Measurements from ENCODE around the gene PSMB9. TPM values are rescaled to one million over a fixed set of nuclear protein-coding genes. Genes with fewer than 3 reads are reported as not detected.
"Not testable (repeated sequence)": the region's sequence is repeated elsewhere in the genome, so short reads cannot be mapped to it uniquely, and the experiment has no call there.

The PSMB9 gene
- polyA plus RNA-seq, 3 donors: 5.0 to 8.0 (median 6.2) TPM

DNA sequence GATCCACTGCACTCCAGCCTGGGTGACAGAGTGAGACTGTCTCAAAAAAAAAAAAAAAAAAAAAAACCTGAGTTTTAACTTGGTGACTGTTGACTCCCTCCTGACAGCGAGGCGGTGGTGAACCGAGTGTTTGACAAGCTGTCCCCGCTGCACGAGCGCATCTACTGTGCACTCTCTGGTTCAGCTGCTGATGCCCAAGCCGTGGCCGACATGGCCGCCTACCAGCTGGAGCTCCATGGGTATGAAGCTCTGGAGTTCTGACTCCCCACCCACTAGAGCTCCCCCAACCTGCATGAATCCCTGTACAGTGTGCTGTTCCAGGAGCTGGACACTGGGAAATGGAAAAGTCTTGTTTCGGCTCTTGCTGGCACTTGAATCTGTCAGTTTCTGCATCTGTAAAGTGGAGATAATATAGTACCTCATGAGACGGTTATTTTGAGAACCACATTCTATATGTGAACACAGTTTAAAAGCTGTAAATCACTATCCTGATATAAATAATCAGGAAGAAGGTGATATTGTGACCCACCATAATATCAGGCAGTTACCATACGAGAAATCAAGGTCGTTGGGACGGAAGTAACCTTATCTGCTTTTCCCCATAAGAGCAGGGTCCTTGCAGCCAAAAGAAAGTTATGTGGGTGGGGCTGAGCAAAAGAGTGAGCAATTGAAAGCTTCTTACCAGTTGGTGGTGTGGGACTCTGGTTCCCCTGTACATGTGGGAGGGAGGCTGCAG lies 3.3 kb downstream of the PSMB9 start:
- no peak for DNase-seq (ENCODE audit: low read depth in 3 of 3, low spot score in 2 of 3)

DNA sequence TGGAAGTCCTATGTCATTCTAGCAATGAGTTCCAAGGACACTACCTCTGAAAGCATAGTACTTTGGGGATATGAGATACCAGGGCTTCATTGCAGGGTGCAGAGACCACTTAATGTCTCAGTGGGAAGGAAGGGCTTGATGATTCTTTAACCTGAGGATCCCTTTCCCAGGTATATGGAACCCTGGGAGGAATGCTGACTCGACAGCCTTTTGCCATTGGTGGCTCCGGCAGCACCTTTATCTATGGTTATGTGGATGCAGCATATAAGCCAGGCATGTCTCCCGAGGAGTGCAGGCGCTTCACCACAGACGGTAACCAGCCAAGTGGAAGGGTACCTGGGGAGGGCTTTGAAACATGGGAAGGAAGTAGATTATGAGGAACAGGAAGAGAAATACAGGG lies 4.2 kb downstream of the PSMB9 start:
- no peak for DNase-seq (ENCODE audit: low read depth in 3 of 3, low spot score in 2 of 3)

DNA sequence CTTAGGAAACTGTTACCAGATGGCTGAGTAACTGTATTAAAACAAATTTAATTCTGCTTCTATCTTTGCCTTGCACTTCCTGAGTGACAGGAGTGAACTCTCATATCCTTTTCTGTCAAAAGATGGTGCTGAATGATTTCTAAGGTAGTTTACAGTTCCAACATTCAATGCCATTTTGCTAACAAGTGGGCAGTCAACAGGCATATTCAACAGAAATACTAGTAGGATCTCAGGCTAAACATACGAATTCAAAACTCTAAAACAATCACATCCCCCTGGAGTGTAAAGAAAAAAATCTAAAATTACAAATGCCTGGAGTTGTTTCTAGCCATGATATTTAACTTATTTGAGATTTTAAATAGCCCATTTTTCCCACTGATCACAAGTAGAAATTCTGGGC lies 6.7 kb downstream of the PSMB9 start:
- DNase-seq (ENCODE audit: low read depth in 3 of 3, low spot score in 2 of 3): no peak

DNA sequence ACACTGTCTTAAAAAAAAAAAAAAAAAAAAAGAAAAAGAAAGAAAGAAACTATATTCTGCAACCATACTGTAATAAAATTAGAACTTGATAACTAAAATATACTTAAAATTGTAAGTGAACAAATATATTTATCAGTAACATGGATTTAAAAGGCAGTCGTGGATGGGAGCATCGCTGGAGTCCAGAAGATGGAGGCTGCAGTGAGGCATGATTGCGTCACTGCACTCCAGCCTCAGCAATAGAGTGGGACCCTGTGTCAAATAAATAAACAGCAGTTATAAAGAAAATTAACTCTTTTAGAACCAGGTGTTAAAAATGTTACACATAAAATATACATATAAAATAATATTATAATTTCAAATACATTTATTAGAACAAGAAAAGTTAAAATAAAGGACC lies 8.7 kb downstream of the PSMB9 start:
- DNase-seq (ENCODE audit: low read depth in 3 of 3, low spot score in 2 of 3): no peak

DNA sequence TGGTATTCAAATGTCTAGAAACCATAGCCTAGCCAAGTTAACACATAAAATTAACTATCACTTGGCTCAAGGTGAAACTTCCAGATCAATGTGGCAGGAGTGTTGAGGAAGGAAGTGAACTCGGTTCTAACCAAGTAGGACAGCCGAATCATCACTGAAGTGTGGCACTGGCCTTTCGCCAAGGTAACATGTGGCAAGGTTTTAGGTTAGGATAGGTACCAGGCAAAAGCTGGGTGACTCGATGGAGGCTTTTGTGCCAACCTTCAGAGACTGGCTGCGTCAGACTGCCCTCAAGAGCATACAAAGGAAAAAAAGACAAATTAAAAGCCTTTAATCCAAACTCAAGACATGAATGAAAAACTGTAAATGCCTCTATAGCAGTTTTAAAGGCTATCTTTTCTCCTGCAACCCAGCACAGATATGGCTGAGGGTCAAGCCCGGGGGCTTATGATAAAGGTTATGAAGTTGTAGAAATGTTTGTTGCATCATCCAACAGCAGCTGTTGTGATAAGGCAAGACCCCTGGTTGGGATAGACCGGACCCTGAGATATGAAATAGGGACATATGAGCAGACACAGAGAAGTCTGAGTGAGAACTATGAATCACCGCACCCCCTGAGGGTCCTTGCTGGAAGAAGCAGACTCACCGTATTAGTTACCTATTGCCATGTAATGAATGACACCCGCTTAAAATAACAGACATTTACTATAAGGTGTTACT lies 11.9 kb downstream of the PSMB9 start:
- no peak for DNase-seq (ENCODE audit: low read depth in 3 of 3, low spot score in 2 of 3)

DNA sequence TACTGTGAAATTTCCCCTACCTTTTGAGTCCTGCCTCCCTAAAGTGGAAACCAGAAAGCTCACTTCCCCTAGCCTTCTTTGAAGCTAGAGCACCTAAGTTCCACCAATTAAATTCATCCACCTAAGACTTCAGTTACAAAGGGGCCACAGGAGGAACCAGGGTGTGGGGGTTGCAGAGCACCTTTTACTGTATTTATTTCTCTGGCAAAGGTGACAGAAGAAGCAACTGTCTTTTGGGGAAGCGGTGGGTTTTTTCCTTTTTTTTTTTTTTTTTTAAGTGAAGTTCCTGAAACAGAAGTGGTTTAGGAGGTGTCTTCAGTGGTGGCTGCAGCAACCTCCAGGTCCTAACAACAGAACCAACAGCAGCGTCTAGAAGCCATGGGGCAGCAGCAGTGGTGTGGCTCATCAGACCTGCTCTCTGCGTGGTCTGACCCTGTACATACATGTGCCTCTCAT lies 13.1 kb downstream of the PSMB9 start:
- DNase-seq (ENCODE audit: low read depth in 3 of 3, low spot score in 2 of 3): no peak

DNA sequence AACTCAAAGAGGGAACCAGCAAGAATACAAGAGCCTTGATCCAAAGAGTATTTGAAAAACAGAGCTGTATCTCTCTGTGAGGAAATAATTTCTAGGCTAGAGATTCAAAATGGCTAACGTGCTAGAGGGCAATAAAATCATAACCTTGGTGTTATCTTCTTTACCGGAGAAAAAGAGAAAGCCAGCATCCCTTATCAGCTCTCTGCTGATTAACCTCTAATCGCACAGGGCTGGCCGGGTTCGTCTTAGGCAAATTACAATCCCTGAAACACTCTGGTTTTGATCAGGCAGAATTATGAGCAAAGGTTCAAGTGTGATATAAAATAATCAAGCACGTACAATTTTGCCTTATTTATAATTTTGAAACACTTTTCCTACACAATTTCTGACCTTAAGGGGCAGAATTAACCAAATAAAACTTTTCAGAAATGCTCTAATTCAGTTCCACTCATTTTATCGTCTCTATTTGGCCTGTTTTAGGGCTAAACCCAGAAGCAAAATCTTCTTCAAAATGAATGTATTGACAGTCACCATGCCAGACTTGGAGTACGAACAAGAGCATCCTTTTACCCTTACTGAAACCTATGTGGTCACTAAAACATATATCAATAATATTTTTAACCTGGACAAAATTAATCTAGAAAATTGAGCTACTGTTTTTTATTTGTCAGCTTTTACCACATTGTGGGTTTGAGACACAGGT lies 13.7 kb downstream of the PSMB9 start:
- DNase-seq (ENCODE audit: low read depth in 3 of 3, low spot score in 2 of 3): no peak

DNA sequence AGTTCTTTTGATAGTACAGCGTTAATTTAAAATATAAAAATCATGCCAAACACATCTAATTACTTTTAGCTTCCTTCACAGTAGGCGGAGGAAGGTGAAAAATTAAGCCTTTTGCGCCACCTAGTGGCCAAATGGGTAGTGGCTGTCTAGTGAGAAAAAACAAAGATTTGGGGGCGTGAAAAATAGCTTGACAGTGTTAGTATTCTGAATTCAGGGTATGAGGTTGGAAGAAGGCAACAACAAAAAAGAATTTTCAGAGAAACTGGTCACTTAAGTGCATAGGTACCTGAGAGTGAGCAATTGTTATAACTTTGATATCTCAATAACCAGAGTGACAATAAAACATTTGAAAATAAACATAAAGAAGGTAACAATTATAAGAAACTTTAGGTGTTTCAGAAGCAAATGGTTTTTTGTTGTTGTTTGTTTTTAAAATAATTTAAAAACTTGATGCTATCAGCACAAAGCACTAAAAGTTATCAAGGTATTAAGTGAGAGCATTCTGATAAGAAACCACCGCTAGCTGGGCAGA lies 14.3 kb downstream of the PSMB9 start:
- peak; percentile 71 to 74 (median 72) for DNase-seq (ENCODE audit: low read depth in 3 of 3, low spot score in 2 of 3)

DNA sequence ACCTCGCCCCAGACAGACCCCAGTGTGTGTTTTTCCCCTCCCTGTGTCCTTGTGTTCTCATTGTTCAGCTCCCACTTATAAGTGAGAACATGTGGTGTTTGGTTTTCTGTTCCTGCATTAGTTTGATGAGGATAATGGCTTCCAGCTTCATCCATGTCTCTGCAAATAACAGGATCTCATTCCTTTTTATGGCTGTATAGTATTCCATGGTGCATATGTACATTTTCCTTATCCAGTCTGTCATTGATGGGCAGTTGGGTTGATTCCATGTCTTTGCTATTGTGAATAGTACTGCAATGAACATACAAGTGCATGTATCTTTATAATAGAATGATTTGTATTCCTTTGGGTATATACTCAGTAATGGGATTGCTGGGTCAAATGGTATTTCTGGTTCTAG lies 20.0 kb downstream of the PSMB9 start:
- DNase-seq (ENCODE audit: low read depth in 3 of 3, low spot score in 2 of 3): not testable (repeated sequence)

DNA sequence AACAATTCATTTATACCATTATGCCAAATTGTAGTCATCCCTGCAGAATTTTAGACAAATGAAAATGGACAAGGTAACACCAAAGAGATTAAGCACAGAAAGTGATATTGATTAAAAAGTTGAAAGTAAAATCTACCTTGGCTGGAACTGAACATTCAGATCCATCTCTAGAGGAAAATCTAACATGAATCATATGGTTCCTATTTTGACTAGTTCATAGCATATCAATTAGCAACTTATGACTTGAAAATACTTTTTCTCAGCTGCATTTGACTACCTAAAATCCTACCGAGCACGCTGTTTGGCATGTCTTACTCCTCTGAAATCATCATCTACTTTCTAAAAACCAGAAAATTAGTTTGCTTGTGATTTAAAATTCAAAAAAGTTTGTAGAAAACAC lies 22.6 kb downstream of the PSMB9 start:
- no peak for DNase-seq (ENCODE audit: low read depth in 3 of 3, low spot score in 2 of 3)

DNA sequence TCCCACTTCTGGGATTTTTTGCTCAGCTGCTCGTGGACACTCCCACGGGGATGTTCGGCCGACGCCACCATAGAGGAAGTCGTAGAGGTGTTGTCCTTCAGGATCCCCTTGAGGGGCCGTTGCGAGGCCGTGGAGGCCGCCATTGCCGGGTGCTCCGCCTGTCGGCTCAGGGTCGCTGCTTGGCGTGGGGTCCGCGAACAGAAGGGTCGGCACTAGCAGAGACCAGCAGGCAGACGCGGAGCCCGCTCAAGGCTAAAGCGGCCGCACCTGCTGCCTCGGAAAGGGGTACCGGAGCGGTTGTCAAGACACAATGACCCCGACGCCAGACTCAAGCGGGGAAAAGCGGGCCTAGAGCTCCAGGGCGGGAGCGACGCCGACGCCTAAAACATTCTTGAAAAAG lies 25.7 kb downstream of the PSMB9 start:
- no peak for DNase-seq (ENCODE audit: low read depth in 3 of 3, low spot score in 2 of 3)

DNA sequence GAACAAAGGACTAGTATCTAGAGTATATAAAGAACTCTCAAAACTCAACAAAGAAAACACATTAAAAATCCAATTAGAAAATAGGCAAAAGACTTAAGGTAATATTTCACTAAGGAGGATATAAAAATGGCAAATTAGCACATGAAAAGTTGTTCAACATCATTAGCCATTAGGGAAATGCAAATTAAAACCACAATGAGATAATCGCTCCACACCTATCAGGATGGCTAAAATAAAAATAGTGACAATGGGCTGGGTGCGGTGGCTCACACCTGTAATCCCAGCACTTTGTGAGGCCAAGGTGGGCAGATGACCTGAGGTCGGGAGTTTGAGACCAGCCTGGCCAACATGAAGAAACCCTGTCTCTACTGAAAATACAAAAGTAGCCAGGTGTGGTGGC lies 27.0 kb downstream of the PSMB9 start:
- not testable (repeated sequence) for DNase-seq (ENCODE audit: low read depth in 3 of 3, low spot score in 2 of 3)

DNA sequence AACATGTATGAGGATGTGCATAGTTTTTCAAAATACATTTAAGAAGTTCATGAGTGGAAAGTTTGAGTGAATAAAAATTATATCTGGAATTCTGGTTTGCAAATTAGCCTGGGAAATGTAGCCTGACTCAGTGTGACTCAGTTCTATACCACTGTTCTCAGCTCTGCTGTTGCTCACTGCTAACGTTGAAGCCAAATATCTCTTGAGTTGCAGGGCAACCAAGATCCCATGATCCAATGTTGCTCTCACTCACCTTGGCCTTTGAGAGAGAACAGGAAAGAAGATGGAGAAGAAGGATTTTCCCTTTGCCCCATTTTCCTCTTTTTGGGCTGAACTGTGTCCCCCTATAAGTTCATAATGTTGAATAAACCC lies 28.9 kb downstream of the PSMB9 start:
- DNase-seq (ENCODE audit: low read depth in 3 of 3, low spot score in 2 of 3): no peak

DNA sequence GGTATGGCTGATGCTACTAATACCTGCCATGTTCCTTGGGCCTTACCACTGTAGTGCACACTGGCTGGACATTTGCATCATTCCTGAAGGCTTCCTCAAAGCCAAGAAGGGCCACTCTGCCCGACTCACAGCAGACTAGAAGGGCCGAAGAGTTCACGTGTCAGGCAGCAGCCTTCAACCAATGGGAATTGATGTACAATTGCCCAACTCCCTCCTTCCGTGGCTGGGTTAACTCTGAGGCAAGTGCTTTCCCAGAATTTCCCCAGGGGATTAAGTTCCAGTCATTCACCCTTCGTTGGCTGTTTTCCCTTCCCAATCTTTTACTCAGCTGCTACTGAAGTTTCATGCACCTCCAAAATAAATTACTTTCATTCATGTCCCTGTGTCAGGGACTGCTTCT lies 29.8 kb downstream of the PSMB9 start:
- DNase-seq (ENCODE audit: low read depth in 3 of 3, low spot score in 2 of 3): no peak

DNA sequence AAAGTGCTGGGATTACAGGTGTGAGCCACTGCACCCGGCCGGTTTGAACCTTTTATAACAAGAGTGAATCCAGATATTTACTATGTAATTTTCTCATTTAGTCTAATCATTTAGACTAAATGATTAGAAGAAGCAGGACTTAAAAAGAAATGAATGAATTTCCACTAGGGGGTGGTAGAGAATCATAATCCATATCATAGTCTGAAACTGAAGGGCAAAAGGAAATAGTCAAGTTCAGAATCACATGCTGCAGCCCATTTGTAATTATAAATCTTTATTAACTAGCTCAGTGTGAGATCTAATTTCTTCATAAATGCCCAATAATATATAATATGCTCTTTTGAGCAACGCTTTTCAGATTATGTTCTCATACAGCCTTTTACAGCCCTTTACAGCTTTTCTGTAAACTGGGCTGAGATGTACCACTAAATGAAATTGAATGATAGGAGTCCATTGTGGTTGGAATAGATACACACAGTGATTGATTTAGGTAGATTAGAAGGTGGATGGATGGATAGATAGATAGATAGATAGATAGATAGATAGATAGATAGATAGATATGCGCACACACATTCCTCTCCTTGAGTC lies 31.8 kb downstream of the PSMB9 start:
- peak; percentile 54 to 72 (median 64) for DNase-seq (ENCODE audit: low read depth in 3 of 3, low spot score in 2 of 3)

DNA sequence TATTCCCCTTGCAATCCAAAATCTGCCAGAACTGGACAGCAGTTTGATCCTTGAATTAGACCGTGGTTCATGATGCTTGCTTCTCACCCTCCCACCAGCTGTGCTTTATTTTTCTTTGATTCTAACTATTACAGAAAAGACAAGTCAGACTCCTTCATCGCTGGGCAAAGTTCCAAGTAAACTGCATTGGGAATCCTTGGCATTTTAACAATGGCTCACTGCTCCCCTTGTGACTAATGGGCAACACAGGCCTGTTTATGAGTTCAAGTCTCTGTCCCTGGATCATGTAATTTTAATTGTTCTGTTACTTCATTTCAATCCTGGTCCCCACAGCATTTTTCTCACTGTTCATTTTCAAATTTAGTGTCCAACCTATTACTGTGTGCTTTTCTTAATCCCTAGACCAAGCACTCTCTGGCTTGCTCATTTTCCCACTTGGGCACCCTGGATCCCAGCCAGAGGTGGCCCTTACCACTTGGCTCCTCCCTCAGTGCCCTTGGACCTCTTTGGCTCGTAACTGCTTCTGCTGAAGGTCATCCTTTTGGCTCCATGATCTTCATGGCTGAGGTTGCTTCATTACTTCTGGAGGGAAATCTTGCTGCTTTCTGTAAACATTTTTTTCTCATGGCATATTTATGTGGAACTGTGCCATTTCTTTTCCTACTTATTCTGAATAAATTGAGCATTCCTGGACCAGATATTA lies 32.8 kb downstream of the PSMB9 start:
- DNase-seq (ENCODE audit: low read depth in 3 of 3, low spot score in 2 of 3): no peak

DNA sequence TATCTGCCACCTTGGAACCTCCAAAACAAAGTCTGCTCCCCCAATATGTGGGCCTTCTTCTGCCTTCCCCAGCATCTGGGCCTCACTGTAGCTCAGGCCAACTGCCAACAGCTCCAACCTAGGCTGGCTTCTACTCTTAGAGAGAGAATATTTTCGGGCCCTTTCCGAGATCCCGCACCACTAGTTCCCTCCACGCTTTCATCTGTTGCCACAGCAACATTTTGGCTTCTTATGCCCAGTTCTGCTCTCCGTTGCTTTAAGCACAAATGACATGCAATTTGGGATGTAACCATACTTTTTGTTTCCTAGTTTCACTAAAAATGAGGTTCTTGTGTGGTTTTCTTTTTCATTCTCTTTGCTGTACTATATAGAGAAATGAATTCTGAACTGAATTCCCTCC lies 33.6 kb downstream of the PSMB9 start:
- DNase-seq (ENCODE audit: low read depth in 3 of 3, low spot score in 2 of 3): no peak

DNA sequence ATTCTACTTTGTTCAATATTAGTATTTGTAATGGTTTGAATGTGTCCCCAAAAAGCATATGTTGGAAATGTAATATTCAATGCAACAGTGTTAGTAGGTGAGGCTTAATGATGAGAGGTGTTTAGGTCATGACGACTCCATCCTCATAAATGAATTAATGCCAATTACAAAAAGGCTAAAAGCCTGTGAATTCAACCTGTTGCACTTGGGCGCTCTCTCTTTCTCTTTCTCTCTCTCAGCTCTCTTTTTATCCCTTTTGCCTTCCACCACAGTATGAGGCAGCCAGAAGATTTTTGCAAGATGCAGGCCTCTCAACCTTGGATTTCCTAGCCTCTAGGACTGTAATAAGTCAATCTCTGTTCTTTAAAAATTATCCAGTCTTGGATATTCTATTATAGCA lies 34.6 kb downstream of the PSMB9 start:
- no peak for DNase-seq (ENCODE audit: low read depth in 3 of 3, low spot score in 2 of 3)

DNA sequence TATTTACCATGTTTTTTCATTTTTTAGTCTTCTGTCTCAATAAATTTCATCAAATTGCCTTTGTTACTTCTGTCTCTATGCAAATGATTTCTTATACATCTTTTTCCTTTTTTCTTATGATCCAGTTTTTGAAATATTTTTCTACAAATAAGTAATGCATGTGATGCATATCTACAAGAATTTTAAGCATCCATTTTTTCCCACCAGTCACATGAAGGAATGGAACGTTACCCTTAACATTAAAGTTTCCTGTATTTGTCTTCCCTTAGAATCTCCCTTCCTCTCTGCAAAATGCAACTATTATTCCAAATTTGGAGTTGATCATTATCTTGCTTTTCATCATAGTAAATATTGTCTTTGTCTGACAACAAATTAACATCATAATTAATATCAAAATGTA lies 35.5 kb downstream of the PSMB9 start:
- DNase-seq (ENCODE audit: low read depth in 3 of 3, low spot score in 2 of 3): no peak

DNA sequence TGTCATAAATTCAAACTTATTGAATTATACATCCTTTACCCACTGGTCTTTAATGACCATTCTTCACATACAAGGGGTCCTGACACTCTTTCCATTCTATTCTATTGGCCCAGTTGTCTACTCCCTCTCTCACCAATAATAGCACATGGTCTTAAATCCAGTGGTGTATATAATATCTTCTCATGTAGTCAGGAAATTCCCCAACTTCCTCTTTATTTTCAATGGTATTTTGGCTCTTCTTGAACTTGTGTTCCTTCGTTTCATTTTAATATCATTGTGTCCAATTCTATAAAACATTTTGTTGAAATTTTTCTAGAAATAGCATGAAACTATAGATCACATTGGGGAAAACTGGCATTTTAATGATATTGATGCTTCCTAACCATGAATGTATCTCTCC lies 36.8 kb downstream of the PSMB9 start:
- no peak for DNase-seq (ENCODE audit: low read depth in 3 of 3, low spot score in 2 of 3)

All from right renal cortex interstitium (tissue), 3 donors.